GM20000 (cell line): ENCODE results near the gene LRRC40.

ENCODE experiments used
- DNase-seq: peaks from one replicate; pipeline ENCODE4 v3.0.0; 2012; ENCODE audit warnings: low spot score
- CTCF ChIP-seq: IDR thresholded peaks from 2 replicates; pipeline ENCODE4 v1.5.1; 2012; ENCODE audit warnings: mild to moderate bottlenecking, control low read depth; ENCODE audit errors: extremely low read depth, missing control alignments

LRRC40 gene

GRCh38 chr1:70146488-70146887 lies 58.9 kb downstream of the LRRC40 start:
- no peak for TF ChIP-seq CTCF
- DNase-seq: no peak

- TF ChIP-seq CTCF: no peak
- DNase-seq: no peak
Observed at GRCh38 chr1:70143048-70143659, 62.2 kb downstream of the LRRC40 start.

- no peak for DNase-seq
- TF ChIP-seq CTCF: no peak
Observed at GRCh38 chr1:70142075-70142474, 63.3 kb downstream of the LRRC40 start.

GRCh38 chr1:70140894-70141293 lies 64.5 kb downstream of the LRRC40 start:
- no peak for TF ChIP-seq CTCF

GRCh38 chr1:70140343-70140742 lies 65.0 kb downstream of the LRRC40 start:
- DNase-seq: no peak

More at GRCh38 chr1:70140894-70141293, 64.5 kb downstream of the LRRC40 start:
- DNase-seq: no peak

GRCh38 chr1:70134148-70134547 lies 71.2 kb downstream of the LRRC40 start:
- no peak for DNase-seq
- no peak for TF ChIP-seq CTCF

More at GRCh38 chr1:70140343-70140742, 65.0 kb downstream of the LRRC40 start:
- no peak for TF ChIP-seq CTCF

GRCh38 chr1:70117046-70117445 lies 88.3 kb downstream of the LRRC40 start:
- no peak for TF ChIP-seq CTCF
- DNase-seq: no peak
